K562 (cell line): ENCODE results near the gene PRKCE. TPM values are rescaled to one million over a fixed set of nuclear protein-coding genes. Genes with fewer than 3 reads are reported as not detected.

Experiments used
- ATAC-seq: fragments of 200-7000 bp; cut with Tn5 transposase; 3 replicates; pipeline ENCODE4 v1.9.1; 2020; ENCODE audit warnings: moderate library complexity
- BruUV-seq: library from RNA; stranded (reverse); fragments of 400-500 nt; replicated peaks from 2 replicates; lab custom pipeline; 2021; lab: Mats Ljungman, UMichigan
- CTCF ChIA-PET: fragments of 300-600 bp; formaldehyde crosslinking; extraction: SDS; loops from one replicate; lab custom pipeline; 2021; ENCODE audit warnings: low intra/inter-chr PET ratio; lab: Yijun Ruan, JAX
- POLR2A ChIA-PET: fragments of 300-600, 350-650 bp; sonication (Branson Sonifier 250); formaldehyde crosslinking; extraction: SDS; loops from one replicate; lab custom pipeline; 2021; ENCODE audit warnings: antibody characterized with exemption, inconsistent platforms; lab: Yijun Ruan, JAX
- DNase-seq, 4 experiments: peaks; one replicate each; pipeline versions ENCODE4 v3.0.0 to v3.0.0-alpha.2; 2011 to 2018; ENCODE audit warnings: low spot score in 3 of 4, mixed read lengths in 3 of 4; ENCODE audit errors: extremely low read depth in 1 of 4
- FAIRE-seq: peaks from 2 replicates; lab custom pipeline; 2011; peaks lifted over from hg19 to GRCh38; lab: Jason Lieb, UNC
- H2AFZ ChIP-seq: 2 replicates; pipeline ENCODE4 v1.6.0; 2011; ENCODE audit warnings: low read depth, low read length, control low read depth, inconsistent platforms
- H3K27ac ChIP-seq: fragments of 200-600 bp; 3 replicates; pipeline ENCODE4 v1.8.0; 2011; ENCODE audit warnings: low read depth, mild to moderate bottlenecking, control low read depth, inconsistent platforms, low read length, moderate library complexity, mixed read lengths; ENCODE audit errors: extremely low read depth
- H3K27me3 ChIP-seq, 2 experiments: fragments of 300-600 bp in 1 of 2; 2 replicates in 1 of 2; 3 replicates in 1 of 2; pipeline versions ENCODE4 v1.6.0 to v1.8.0; 2011; ENCODE audit warnings: inconsistent platforms in 2 of 2, low read length in 2 of 2, mild to moderate bottlenecking in 1 of 2, mixed read lengths in 1 of 2, moderate library complexity in 1 of 2; ENCODE audit not compliant: control insufficient read depth in 2 of 2, insufficient read depth in 2 of 2
- H3K36me3 ChIP-seq: fragments of 300-600 bp; 3 replicates; pipeline ENCODE4 v1.8.0; 2011; ENCODE audit warnings: mild to moderate bottlenecking, low read length, inconsistent platforms; ENCODE audit not compliant: control insufficient read depth, insufficient read depth
- H3K4me1 ChIP-seq, 2 experiments: fragments of 200-600 bp in 1 of 2; replicated peaks in 1 of 2; 2 replicates in 1 of 2; 3 replicates in 1 of 2; pipeline versions ENCODE4 v1.5.1 to v1.8.0; 2011; ENCODE audit warnings: inconsistent platforms in 2 of 2, low read length in 2 of 2, mild to moderate bottlenecking in 1 of 2, mixed read lengths in 1 of 2, moderate library complexity in 1 of 2; ENCODE audit not compliant: control insufficient read depth in 2 of 2, insufficient read depth in 2 of 2
- H3K4me2 ChIP-seq: 2 replicates; pipeline ENCODE4 v1.6.1; 2011; ENCODE audit warnings: low read length, control low read depth, inconsistent platforms, mixed read lengths; ENCODE audit not compliant: insufficient read depth
- H3K4me3 ChIP-seq: fragments of 200-600 bp; sonication (generic), shearing (Covaris generic); 2 replicates; pipeline ENCODE4 v1.5.1; 2016; ENCODE audit warnings: control low read depth, inconsistent platforms
- H3K79me2 ChIP-seq: fragments of 200-600 bp; 3 replicates; pipeline ENCODE4 v1.8.0; 2011; ENCODE audit warnings: low read length, inconsistent platforms; ENCODE audit not compliant: control insufficient read depth, insufficient read depth
- H3K9ac ChIP-seq, 2 experiments: 2 replicates each; pipeline versions ENCODE4 v1.6.0 to v1.6.1; 2011; ENCODE audit warnings: low read depth in 2 of 2, low read length in 2 of 2, control low read depth in 1 of 2, inconsistent platforms in 1 of 2, mild to moderate bottlenecking in 1 of 2, mixed read lengths in 1 of 2; ENCODE audit not compliant: insufficient read depth in 1 of 2
- H3K9me1 ChIP-seq: one replicate; pipeline ENCODE4 v1.6.0; 2011; ENCODE audit warnings: inconsistent platforms, mild to moderate bottlenecking, low read length, moderate library complexity; ENCODE audit not compliant: control insufficient read depth, insufficient read depth
- H3K9me3 ChIP-seq: replicated peaks from 2 replicates; pipeline ENCODE4 v1.5.1; 2011; ENCODE audit warnings: low read depth, low read length, inconsistent platforms; ENCODE audit not compliant: control insufficient read depth, insufficient read depth
- H4K20me1 ChIP-seq: replicated peaks from 2 replicates; pipeline ENCODE4 v1.6.1; 2011; ENCODE audit warnings: low read length, inconsistent platforms, mixed read lengths; ENCODE audit not compliant: control insufficient read depth, insufficient read depth
- CC2D1A ChIP-seq: fragments of 450-650 bp; IDR thresholded peaks from 2 replicates; pipeline ENCODE4 v1.6.1; 2017; ENCODE audit warnings: mild to moderate bottlenecking
- CREM ChIP-seq: IDR thresholded peaks from 2 replicates; pipeline ENCODE4 v1.6.1; 2014; ENCODE audit warnings: antibody characterized with exemption, low read depth
- HMG20A ChIP-seq: fragments of 450-650 bp; formaldehyde crosslinking; conservative IDR thresholded peaks from 2 replicates; pipeline ENCODE4 v1.4.0; 2020; ENCODE audit warnings: mild to moderate bottlenecking, mixed read lengths
- HNRNPH1 ChIP-seq: fragments of 200-400 bp; formaldehyde crosslinking; optimal IDR thresholded peaks from 2 replicates; pipeline ENCODE3; 2017; ENCODE audit warnings: low read depth, mild to moderate bottlenecking, low read length, moderate library complexity
- NCOA6 ChIP-seq: fragments of 450-650 bp; IDR thresholded peaks from 2 replicates; pipeline ENCODE4 v1.6.1; 2017; ENCODE audit warnings: mild to moderate bottlenecking
- RBM34 ChIP-seq: fragments of 200-400 bp; formaldehyde crosslinking; IDR thresholded peaks from 2 replicates; pipeline ENCODE4 v1.6.1; 2018; ENCODE audit warnings: low read length, borderline replicate concordance; ENCODE audit not compliant: insufficient read depth
- SNAPC5 ChIP-seq: fragments of 250-450 bp; sonication (Bioruptor Pico); IDR thresholded peaks from 2 replicates; pipeline ENCODE4 v1.8.0; 2021; ENCODE audit warnings: moderate library complexity, mild to moderate bottlenecking, inconsistent platforms
- TAF1 ChIP-seq: IDR thresholded peaks from 2 replicates; pipeline ENCODE4 v1.6.1; 2011; ENCODE audit warnings: mild to moderate bottlenecking, low read length, moderate library complexity; ENCODE audit not compliant: insufficient read depth, control insufficient read depth, severe bottlenecking; ENCODE audit errors: extremely low read depth
- ZFX ChIP-seq: sonication (generic); formaldehyde crosslinking; IDR thresholded peaks from 2 replicates; pipeline ENCODE4 v1.8.0; 2022; ENCODE audit warnings: mild to moderate bottlenecking, missing genetic modification reagents, moderate library complexity
- ZNF282 ChIP-seq: sonication (generic); formaldehyde crosslinking; IDR thresholded peaks from 2 replicates; pipeline ENCODE4 v1.8.1; 2023; ENCODE audit warnings: missing genetic modification reagents
- ZNF3 ChIP-seq: fragments of 250-450 bp; sonication (Bioruptor Pico); IDR thresholded peaks from 2 replicates; pipeline ENCODE4 v1.5.0; 2021; ENCODE audit warnings: mild to moderate bottlenecking, moderate library complexity
- ZNF324 ChIP-seq: fragments of 250-450 bp; sonication (Bioruptor Pico); IDR thresholded peaks from 2 replicates; pipeline ENCODE4 v1.4.0; 2020; ENCODE audit warnings: mild to moderate bottlenecking
- WGBS: fragments of 100-300 bp; shearing (Covaris generic); methylation state at CpG from one replicate; pipeline ENCODE4 v1.1.6; 2016; ENCODE audit warnings: low coverage, mixed read lengths; ENCODE audit not compliant: insufficient coverage; ENCODE audit errors: missing lambda C conversion rate; 5-methylcytosine and 5-hydroxymethylcytosine counted together
- in situ Hi-C: fragments of 300-500 bp; cut with MboI; formaldehyde crosslinking; loops from 4 replicates; pipeline ENCODE4 v1.15.0; 2018; ENCODE audit warnings: inconsistent platforms, mixed read lengths
- intact Hi-C: fragments of 100-400 bp; cut with micrococcal nuclease; formaldehyde crosslinking; loops from 2 replicates; pipeline ENCODE4 v1.14.2; 2022
- polyA plus RNA-seq, 8 experiments: library from polyadenylated mRNA; depleted of rRNA in 4 of 8; stranded (reverse) in 5 of 8; unstranded in 3 of 8; fragments of >200 nt; fragmentation: Nextera tagmentation in 2 of 8; fragmentation: Illumina TruSeq in 1 of 8; extraction: Ambion mirVana in 2 of 8; extraction: Trizol in 1 of 8; gene quantifications; 2 replicates each; pipeline versions ENCODE4 v1.2.1 to v1.2.3, GENCODE V29; 2011 to 2014; ENCODE audit warnings: inconsistent platforms in 1 of 8, missing spikeins in 1 of 8
- total RNA-seq, 7 experiments: library from RNA; depleted of rRNA in 6 of 7; stranded (reverse); fragments of >200 nt in 6 of 7; fragmentation: Illumina TruSeq in 2 of 7; extraction: Trizol in 2 of 7; gene quantifications; 2 replicates each; pipeline versions ENCODE4 v1.2.1 to v1.2.3, GENCODE V29; 2011 to 2021; ENCODE audit warnings: low replicate concordance in 1 of 7

PRKCE gene
- total and polyA plus RNA-seq, 9 of the 15 experiments (the other 6 are each of a cell fraction or from before 2014, with no cell fraction given): 0.06 to 1.0 (median 0.22) TPM; not detected in 1

- Histone ChIP-seq H4K20me1 (no peaks in the 10 kb centered on the region), H3K9me1 (no peaks in the 10 kb centered on the region), H3K4me2 (no peak overlapping the region), H3K79me2 (no peaks in the 10 kb centered on the region), H3K36me3 (no peaks in the 10 kb centered on the region), H2AFZ (no peak overlapping the region), H3K27ac (no peak overlapping the region), H3K9ac (no peak overlapping the region), H3K9me3 (no peaks in the 10 kb centered on the region), H3K4me3 (no peak overlapping the region), H3K27me3 (peaks cover 11 to 32% of the 10 kb centered on the region in 2 experiments; a peak in 4 of 5 replicates), H3K4me1 (no peaks in the 10 kb centered on the region)
- CTCF ChIA-PET: no interaction called here
- intact Hi-C loops: no loop called here
- ATAC-seq (no peak), DNase-seq (no peak), FAIRE-seq (no peak)
- 0% methylated on average over 2 of the region's 2 CpGs for WGBS
- no TSS peak for BruUV-seq
- TF ChIP-seq CREM: no peak
- no peak for TF ChIP-seq ZFX (CRISPR knock-in tag)
- no peak for TF ChIP-seq ZNF282 (CRISPR knock-in tag)
- TF ChIP-seq CC2D1A: no peak
- TF ChIP-seq HNRNPH1: no peak
- TF ChIP-seq ZNF324: no peak
- no peak for TF ChIP-seq HMG20A (CRISPR knock-in tag)
- no peak for TF ChIP-seq TAF1
- no peak for TF ChIP-seq NCOA6
- TF ChIP-seq RBM34: no peak
- no peak for TF ChIP-seq SNAPC5 (CRISPR knock-in tag)
- TF ChIP-seq ZNF3 (CRISPR knock-in tag): no peak
- POLR2A ChIA-PET: interaction anchor here (0.6 to 1.1 kb wide), 5 partner anchors 12 to 1017 kb away, joined by 3 to 4 read pairs (median 3); no protein-coding TSS in a partner anchor
- in situ Hi-C loops: no loop called here
Measured at GRCh38 chr2:46048693-46049092, 397.2 kb downstream of the PRKCE start.
